Nephron (organoid): ENCODE data around the gene PLCZ1.

Experiments
- H3K27ac Mint-ChIP-seq, 3 experiments: 2 replicates each; pipeline ENCODE4 v1.8.0; 2020; ENCODE audit warnings: mixed read lengths in 3 of 3, mild to moderate bottlenecking in 2 of 3, moderate library complexity in 1 of 3
- H3K27me3 Mint-ChIP-seq: 2 replicates; pipeline ENCODE4 v1.8.0; 2021; ENCODE audit warnings: low read depth, mild to moderate bottlenecking, moderate library complexity, mixed read lengths
- H3K36me3 Mint-ChIP-seq: 2 replicates; pipeline ENCODE4 v1.8.0; 2020; ENCODE audit warnings: low read depth, mixed read lengths
- H3K4me1 Mint-ChIP-seq: 2 replicates; pipeline ENCODE4 v1.8.0; 2020; ENCODE audit warnings: mixed read lengths
- H3K4me3 Mint-ChIP-seq, 3 experiments: 2 replicates each; pipeline ENCODE4 v1.8.0; 2020; ENCODE audit warnings: mild to moderate bottlenecking in 3 of 3, mixed read lengths in 3 of 3, moderate library complexity in 2 of 3
- H3K9me3 Mint-ChIP-seq: 2 replicates; pipeline ENCODE4 v1.8.0; 2020; ENCODE audit warnings: mixed read lengths
- CTCF ChIP-seq, 3 experiments: fragments of 200-600 bp; sonication (generic); IDR thresholded peaks; one replicate each; pipeline ENCODE4 v1.5.0; 2021; ENCODE audit warnings: antibody characterized with exemption in 3 of 3; ENCODE audit not compliant: unreplicated experiment in 3 of 3

Gene PLCZ1

GRCh38 chr12:18652596-18652995, 85.2 kb downstream of the PLCZ1 start:
- Mint-ChIP-seq H3K36me3 (no peaks in the 10 kb centered on the region), H3K27ac (no peak overlapping the region), H3K27me3 (no peaks in the 10 kb centered on the region), H3K4me3 (no peak overlapping the region), H3K9me3 (peaks cover 9% of the 10 kb centered on the region), H3K4me1 (peaks cover 5% of the 10 kb centered on the region)
- no peak for TF ChIP-seq CTCF (IDR thresholded peaks at IDR 0.05; ENCODE audit: unreplicated experiment in 3 of 3)

- peaks cover 1% of the 10 kb centered on the region for H3K9me3 Mint-ChIP-seq
- TF ChIP-seq CTCF (IDR thresholded peaks at IDR 0.05; ENCODE audit: unreplicated experiment in 3 of 3), result no peak
- H3K4me3 Mint-ChIP-seq, result no peak overlapping the region
- no peak overlapping the region for H3K27ac Mint-ChIP-seq
- H3K4me1 Mint-ChIP-seq, result peaks cover 9% of the 10 kb centered on the region
- H3K27me3 Mint-ChIP-seq, result no peaks in the 10 kb centered on the region
- H3K36me3 Mint-ChIP-seq, result no peaks in the 10 kb centered on the region
Measured at GRCh38 chr12:18651525-18651924, 86.3 kb downstream of the PLCZ1 start.

- Mint-ChIP-seq H3K9me3 (peaks cover 3% of the 10 kb centered on the region), H3K4me1 (peaks cover 29% of the 10 kb centered on the region), H3K27ac (peak overlapping the region in 2 of 3 experiments; percentile 84 to 95), H3K36me3 (no peaks in the 10 kb centered on the region), H3K27me3 (no peaks in the 10 kb centered on the region), H3K4me3 (no peak overlapping the region)
- no peak for TF ChIP-seq CTCF (IDR thresholded peaks at IDR 0.05; ENCODE audit: unreplicated experiment in 3 of 3)
Measured at GRCh38 chr12:18646286-18646890, 91.4 kb downstream of the PLCZ1 start.

- no peak for TF ChIP-seq CTCF (IDR thresholded peaks at IDR 0.05; ENCODE audit: unreplicated experiment in 3 of 3)
- Mint-ChIP-seq H3K27ac (peak overlapping the region; percentile 60 to 96 (median 79)), H3K4me1 (peaks cover 37% of the 10 kb centered on the region), H3K4me3 (no peak overlapping the region), H3K27me3 (no peaks in the 10 kb centered on the region), H3K9me3 (peaks cover 3% of the 10 kb centered on the region), H3K36me3 (no peaks in the 10 kb centered on the region)
Measured at GRCh38 chr12:18644564-18644963, 93.2 kb downstream of the PLCZ1 start.

- Mint-ChIP-seq H3K27ac (peak overlapping the region; percentile 92 to 96 (median 95)), H3K36me3 (no peaks in the 10 kb centered on the region), H3K27me3 (no peaks in the 10 kb centered on the region), H3K9me3 (peaks cover 3% of the 10 kb centered on the region), H3K4me3 (peak overlapping the region in 2 of 3 experiments; percentile 1 to 5), H3K4me1 (peaks cover 37% of the 10 kb centered on the region)
- no peak for TF ChIP-seq CTCF (IDR thresholded peaks at IDR 0.05; ENCODE audit: unreplicated experiment in 3 of 3)
Measured at GRCh38 chr12:18643681-18644080, 94.1 kb downstream of the PLCZ1 start.

GRCh38 chr12:18640321-18640955, 97.4 kb downstream of the PLCZ1 start:
- Mint-ChIP-seq H3K9me3 (peaks cover 3% of the 10 kb centered on the region), H3K4me3 (no peak overlapping the region), H3K27me3 (no peaks in the 10 kb centered on the region), H3K36me3 (no peaks in the 10 kb centered on the region), H3K27ac (peak overlapping the region; percentile 62 to 85 (median 82)), H3K4me1 (peaks cover 29% of the 10 kb centered on the region)
- no peak for TF ChIP-seq CTCF (IDR thresholded peaks at IDR 0.05; ENCODE audit: unreplicated experiment in 3 of 3)
